AML-193 (cell line): ENCODE results near the gene CYP2D6.
"Not testable (repeated sequence)": the region's sequence is repeated elsewhere in the genome, so short reads cannot be mapped to it uniquely, and the experiment has no call there.

Experiments used
- DNase-seq, 2 experiments: peaks; one replicate each; lab custom pipeline; 2025; lab: John Stamatoyannopoulos, UW

The CYP2D6 gene

GRCh38 chr22:42130639-42131431, at the start of gene CYP2D6:
TSS of gene CYP2D6 (minus strand) at chr22:42130810. CDS start at chr22:42130791, 19 bp downstream.
- not testable (repeated sequence) for DNase-seq

DNA sequence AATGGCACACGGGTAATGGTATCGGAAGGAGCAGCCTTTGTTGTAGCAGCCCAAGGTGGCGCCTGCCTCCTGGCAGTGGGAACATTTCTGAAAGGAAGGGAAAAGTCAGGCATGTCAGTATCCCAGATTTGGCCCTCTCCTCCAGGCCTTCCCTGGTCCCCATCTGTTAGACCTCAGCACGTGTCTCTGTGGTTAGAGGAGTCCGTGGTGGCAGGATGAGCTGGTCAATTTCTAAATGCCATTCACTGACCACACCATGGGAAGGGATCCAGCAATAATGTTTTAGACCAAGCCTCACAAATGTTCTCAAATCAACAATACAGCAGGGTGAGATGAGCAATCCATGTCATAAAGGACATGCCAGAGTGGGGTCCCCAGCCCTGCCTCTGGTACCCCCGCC, 49.0 kb upstream of the CYP2D6 start:
- no peak for DNase-seq

- no peak for DNase-seq
Observed at GRCh38 chr22:42178910-42179519, 48.4 kb upstream of the CYP2D6 start.

DNA sequence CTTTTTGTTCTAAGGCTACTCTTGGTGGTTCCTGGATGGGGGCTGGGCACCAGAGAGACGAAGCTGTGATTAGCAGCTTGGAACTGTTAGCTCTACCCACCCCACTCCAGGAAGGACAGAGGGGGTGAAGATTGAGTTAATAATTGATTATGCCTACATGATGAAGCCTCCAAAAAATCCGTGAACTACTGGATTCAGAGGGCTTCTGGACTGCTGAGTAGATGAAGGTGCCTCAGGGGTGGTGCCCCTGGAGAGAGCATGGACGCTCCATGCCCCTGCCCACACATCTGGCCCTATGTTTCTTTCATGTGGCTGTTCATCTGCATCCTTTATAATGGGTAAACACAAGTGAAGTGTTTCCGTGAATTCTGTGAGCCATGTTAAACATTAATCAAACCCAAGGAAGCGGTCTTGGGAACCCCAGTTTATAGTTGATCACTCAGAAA, 47.3 kb upstream of the CYP2D6 start:
- DNase-seq = no peak

DNA sequence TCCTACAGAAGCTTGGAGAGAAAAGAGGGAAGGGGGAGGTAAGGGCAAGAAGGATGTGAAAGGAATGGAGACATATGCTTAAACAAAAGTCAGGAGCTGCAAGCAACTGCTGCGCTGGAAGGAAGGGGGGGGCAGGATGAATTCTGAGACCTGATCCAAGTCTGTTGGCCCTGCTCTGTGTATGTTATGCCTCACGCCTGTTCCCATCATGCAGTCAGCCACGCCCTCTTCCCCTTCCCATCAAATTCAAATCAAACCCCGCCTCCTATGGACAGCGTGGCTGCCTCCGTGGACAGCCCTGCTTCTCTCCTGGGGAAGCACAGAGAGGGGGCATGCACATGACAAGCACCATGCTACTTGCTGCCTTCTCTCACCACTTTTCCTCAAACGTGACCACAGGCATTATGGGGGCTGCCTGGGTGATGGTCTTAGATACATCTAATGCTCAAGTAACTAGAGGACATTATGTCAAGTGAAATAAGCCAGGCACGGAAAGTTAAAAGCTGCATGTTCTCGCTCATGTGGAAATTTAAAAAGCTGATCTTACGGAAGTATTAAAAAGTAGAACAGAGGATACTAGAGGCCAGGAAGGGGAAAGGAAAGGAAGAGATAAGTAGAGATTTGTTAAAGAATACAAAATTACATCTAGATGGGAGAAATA, 45.8 kb upstream of the CYP2D6 start:
- no peak for DNase-seq

DNA sequence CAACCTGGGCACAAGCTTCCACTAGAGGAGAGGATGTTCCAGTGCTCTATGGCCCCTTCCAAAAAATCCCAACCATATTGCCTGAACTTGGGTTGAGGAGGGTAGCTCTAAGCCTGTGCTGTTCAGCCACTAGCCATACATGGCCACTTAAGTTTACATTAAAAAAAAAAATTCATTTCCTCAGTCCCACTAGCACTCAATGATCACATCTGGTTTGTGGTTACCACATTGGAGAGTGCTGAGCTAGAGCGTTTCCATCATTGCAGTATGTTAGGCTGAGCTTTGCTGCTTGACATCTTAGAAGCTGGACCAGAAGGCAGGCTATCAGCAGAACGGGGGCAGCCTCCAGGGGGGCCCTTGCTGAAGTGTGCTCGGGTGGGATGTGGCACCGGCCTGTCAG, 43.5 kb upstream of the CYP2D6 start:
- DNase-seq = no peak

GRCh38 chr22:42173183-42173926, 42.7 kb upstream of the CYP2D6 start:
- DNase-seq = no peak

- DNase-seq = no peak
Observed at GRCh38 chr22:42172773-42173172, 42.2 kb upstream of the CYP2D6 start.

- DNase-seq = no peak
Observed at GRCh38 chr22:42171946-42172719, 41.5 kb upstream of the CYP2D6 start.

DNA sequence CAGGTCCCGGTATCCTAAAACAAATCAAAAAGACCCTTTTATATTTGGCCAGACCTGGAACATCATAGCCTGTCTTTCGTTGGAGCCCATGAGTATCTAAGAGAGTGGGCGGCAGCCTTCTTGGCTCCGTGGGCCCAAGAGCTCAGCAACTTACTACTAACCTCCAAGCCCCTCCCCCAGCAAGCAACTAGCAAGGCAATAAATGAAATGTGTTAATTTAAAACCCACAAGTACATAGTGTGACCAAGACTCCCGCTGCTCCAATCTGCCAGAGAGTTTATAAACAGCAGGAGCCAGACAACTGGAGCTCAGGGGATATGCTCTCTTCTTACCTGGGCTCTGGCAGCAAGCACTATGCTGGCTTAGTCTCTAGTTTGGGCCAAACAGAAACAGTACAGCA, 40.8 kb upstream of the CYP2D6 start:
- no peak for DNase-seq

DNA sequence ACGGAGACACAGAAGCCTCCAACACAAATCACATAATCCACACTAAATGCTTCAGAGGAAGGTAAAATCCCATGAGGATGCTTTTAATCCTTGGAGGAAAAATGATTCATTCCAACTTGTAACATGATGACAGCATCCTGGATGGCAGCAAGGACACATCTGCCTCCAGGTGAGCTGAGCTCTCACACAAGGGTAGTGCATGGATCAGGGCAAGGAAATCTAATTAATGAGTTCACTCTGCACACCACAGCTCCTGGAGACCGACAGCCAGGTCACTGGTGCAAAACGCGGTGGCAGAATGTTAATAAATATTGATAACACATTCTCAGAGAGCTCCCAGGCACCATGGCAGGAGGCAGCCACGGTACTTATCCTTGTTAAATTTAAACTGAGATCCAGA, 40.3 kb upstream of the CYP2D6 start:
- DNase-seq = no peak

GRCh38 chr22:42169055-42169469, 38.5 kb upstream of the CYP2D6 start:
- DNase-seq = peak; percentile 70 to 72

GRCh38 chr22:42168476-42168875, 37.9 kb upstream of the CYP2D6 start:
- no peak for DNase-seq

GRCh38 chr22:42167066-42167465, 36.5 kb upstream of the CYP2D6 start:
- no peak for DNase-seq

- DNase-seq = no peak
Observed at GRCh38 chr22:42164901-42165300, 34.3 kb upstream of the CYP2D6 start.

DNA sequence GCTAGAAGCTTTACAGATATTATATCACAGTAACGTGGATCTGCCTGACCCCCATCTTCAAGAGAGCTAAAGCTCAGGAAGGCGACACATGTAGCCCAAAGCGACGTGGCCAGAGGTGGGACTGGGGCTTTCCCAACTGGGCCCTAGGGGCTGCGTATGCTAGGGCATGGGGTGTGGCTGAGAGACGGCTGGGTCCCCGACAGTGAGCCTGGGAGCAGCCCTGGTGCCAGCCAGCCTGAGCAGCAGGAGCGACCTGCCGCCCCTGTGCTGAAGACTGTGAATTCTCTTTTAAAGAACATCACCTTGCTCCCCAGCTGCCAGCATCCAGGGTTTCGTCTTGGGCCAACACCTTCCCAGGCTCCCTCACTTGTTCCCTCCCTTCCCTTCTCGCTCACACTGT, 32.9 kb upstream of the CYP2D6 start:
- no peak for DNase-seq

DNA sequence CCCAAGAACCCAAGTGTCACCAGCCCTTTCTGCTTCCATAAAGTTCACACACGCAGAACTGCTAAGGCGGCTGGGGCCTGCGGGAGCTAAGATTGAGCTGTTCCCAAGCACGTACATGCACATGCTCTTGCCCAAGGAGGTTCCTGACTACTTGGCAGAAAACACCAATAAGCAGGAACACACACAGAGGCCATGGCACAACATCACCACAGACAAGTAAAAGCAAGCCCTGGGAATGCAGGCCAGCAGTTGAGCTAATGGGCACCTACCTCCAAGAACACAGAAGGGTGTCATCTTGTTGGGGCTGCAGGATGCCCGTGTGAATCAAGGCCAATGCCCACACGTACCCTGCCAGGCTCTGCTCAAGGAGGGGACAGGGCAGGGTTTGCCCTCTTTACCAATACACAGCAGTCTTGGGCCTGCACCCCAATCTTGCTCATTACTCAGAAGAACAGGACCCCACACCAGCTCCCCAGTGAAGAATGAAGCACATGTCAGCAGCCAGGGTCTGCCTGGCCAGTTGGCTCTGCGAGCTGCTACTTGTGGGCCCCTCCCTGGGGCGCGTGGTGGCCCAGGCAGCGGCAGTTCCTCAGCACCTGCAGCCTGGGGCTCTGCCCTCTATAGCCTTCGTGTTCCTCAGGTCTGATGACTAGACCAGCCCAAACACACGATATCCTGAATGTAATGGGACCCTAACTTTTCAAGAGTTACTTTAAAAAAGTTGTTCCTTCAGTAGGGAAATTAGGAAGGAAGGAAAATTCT, 32.3 kb upstream of the CYP2D6 start:
- DNase-seq = no peak

GRCh38 chr22:42160830-42161696, 30.5 kb upstream of the CYP2D6 start:
- no peak for DNase-seq

DNA sequence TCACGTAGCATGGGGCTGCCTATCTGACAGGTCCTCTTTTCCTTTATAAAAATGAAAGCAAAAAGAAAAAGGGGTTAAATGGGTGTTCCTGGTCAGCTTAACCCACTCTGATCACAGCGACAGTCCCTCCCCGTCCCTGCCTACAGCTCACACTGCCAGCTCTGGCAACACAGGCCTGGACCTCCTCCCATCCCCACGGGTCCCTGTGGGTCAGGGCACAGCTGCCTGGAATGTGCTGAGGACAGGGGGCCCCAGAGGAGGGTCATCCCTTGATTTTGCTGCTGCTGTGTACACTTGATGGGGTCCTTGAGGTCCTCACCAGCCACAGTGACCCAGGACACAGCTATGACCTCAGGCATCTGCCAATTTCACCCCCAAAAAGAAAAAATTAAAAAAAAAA, 29.6 kb upstream of the CYP2D6 start:
- no peak for DNase-seq
